H9 (cell line): Measurements from ENCODE around the gene TAF15. TPM values are rescaled to one million over a fixed set of nuclear protein-coding genes. Genes with fewer than 3 reads are reported as not detected.

Experiments used
- DNase-seq: peaks from one replicate; pipeline ENCODE4 v3.0.0-alpha.2; 2017
- H2AFZ ChIP-seq: one replicate; pipeline ENCODE4 v1.6.1; 2013; ENCODE audit warnings: mild to moderate bottlenecking, low read length, control low read depth, moderate library complexity
- H2AK5ac ChIP-seq: 2 replicates; pipeline ENCODE4 v1.6.1; 2013; ENCODE audit warnings: low read length, control low read depth, mixed read lengths; ENCODE audit not compliant: insufficient read length
- H2BK120ac ChIP-seq: one replicate; pipeline ENCODE4 v1.6.1; 2013; ENCODE audit warnings: low read depth, mild to moderate bottlenecking, low read length, control low read depth, inconsistent platforms; ENCODE audit not compliant: poor library complexity, severe bottlenecking
- H2BK12ac ChIP-seq: 2 replicates; pipeline ENCODE4 v1.6.1; 2013; ENCODE audit warnings: low read length, control low read depth, mixed read lengths, low read depth; ENCODE audit not compliant: insufficient read length
- H2BK15ac ChIP-seq: 2 replicates; pipeline ENCODE4 v1.6.1; 2013; ENCODE audit warnings: low read depth, low read length, control low read depth
- H2BK20ac ChIP-seq: one replicate; pipeline ENCODE4 v1.6.1; 2013; ENCODE audit warnings: low read depth, mild to moderate bottlenecking, low read length, control low read depth, inconsistent platforms; ENCODE audit not compliant: poor library complexity, severe bottlenecking
- H2BK5ac ChIP-seq: 2 replicates; pipeline ENCODE4 v1.6.1; 2013; ENCODE audit warnings: low read length, control low read depth, mixed read lengths; ENCODE audit not compliant: insufficient read length
- H3K14ac ChIP-seq: 2 replicates; pipeline ENCODE4 v1.6.1; 2013; ENCODE audit warnings: low read length, control low read depth; ENCODE audit not compliant: insufficient read depth
- H3K18ac ChIP-seq: 2 replicates; pipeline ENCODE4 v1.6.1; 2013; ENCODE audit warnings: low read depth, mild to moderate bottlenecking, mixed read lengths, low read length, control low read depth; ENCODE audit not compliant: insufficient read length
- H3K23ac ChIP-seq: 2 replicates; pipeline ENCODE4 v1.6.1; 2013; ENCODE audit warnings: low read length, control low read depth, mixed read lengths, low read depth; ENCODE audit not compliant: insufficient read length
- H3K23me2 ChIP-seq: 2 replicates; pipeline ENCODE4 v1.6.1; 2013; ENCODE audit warnings: low read depth, mild to moderate bottlenecking, mixed read lengths, low read length, control low read depth; ENCODE audit not compliant: insufficient read length, poor library complexity, severe bottlenecking
- H3K27ac ChIP-seq: 2 replicates; pipeline ENCODE4 v1.5.1; 2013; ENCODE audit warnings: low read length, control low read depth, mixed read lengths, low read depth; ENCODE audit not compliant: insufficient read length
- H3K27me3 ChIP-seq: 2 replicates; pipeline ENCODE4 v1.6.1; 2013; ENCODE audit warnings: low read length, control low read depth, inconsistent platforms; ENCODE audit not compliant: insufficient read depth
- H3K4ac ChIP-seq: 2 replicates; pipeline ENCODE4 v1.6.1; 2013; ENCODE audit warnings: low read depth, mild to moderate bottlenecking, control low read depth, inconsistent platforms, low read length, moderate library complexity
- H3K4me1 ChIP-seq: 2 replicates; pipeline ENCODE4 v1.6.1; 2013; ENCODE audit warnings: low read length, control low read depth, inconsistent platforms; ENCODE audit not compliant: insufficient read depth
- H3K4me2 ChIP-seq: 2 replicates; pipeline ENCODE4 v1.6.1; 2013; ENCODE audit warnings: low read length, control low read depth, mixed read lengths; ENCODE audit not compliant: insufficient read length, insufficient read depth
- H3K56ac ChIP-seq: 2 replicates; pipeline ENCODE4 v1.6.1; 2013; ENCODE audit warnings: low read depth, mild to moderate bottlenecking, mixed read lengths, low read length, control low read depth; ENCODE audit not compliant: insufficient read length
- H3K79me1 ChIP-seq: 2 replicates; pipeline ENCODE4 v1.6.1; 2013; ENCODE audit warnings: low read depth, mild to moderate bottlenecking, moderate library complexity, low read length, control low read depth, inconsistent platforms; ENCODE audit not compliant: insufficient read depth, poor library complexity, severe bottlenecking
- H3K79me2 ChIP-seq: 2 replicates; pipeline ENCODE4 v1.6.1; 2013; ENCODE audit warnings: low read length, control low read depth, inconsistent platforms; ENCODE audit not compliant: insufficient read depth
- H3K9ac ChIP-seq: 2 replicates; pipeline ENCODE4 v1.6.1; 2013; ENCODE audit warnings: low read length, control low read depth, mixed read lengths; ENCODE audit not compliant: insufficient read length; ENCODE audit errors: extremely low read depth
- H3K9me3 ChIP-seq: one replicate; pipeline ENCODE4 v1.6.1; 2013; ENCODE audit warnings: low read depth, low read length, inconsistent platforms; ENCODE audit not compliant: control insufficient read depth
- H3T11ph ChIP-seq: one replicate; pipeline ENCODE4 v1.6.1; 2013; ENCODE audit warnings: mild to moderate bottlenecking, low read length, control low read depth, inconsistent platforms
- H4K20me1 ChIP-seq: one replicate; pipeline ENCODE4 v1.6.1; 2013; ENCODE audit not compliant: control insufficient read depth, insufficient read length, insufficient read depth
- H4K5ac ChIP-seq: 2 replicates; pipeline ENCODE4 v1.6.1; 2013; ENCODE audit warnings: low read depth, mild to moderate bottlenecking, mixed read lengths, low read length, control low read depth; ENCODE audit not compliant: insufficient read length
- H4K8ac ChIP-seq: replicated peaks from 2 replicates; pipeline ENCODE4 v1.6.1; 2013; ENCODE audit warnings: low read length, control low read depth, mixed read lengths, low read depth; ENCODE audit not compliant: insufficient read length
- H4K91ac ChIP-seq: 2 replicates; pipeline ENCODE4 v1.6.1; 2013; ENCODE audit warnings: low read depth, mild to moderate bottlenecking, moderate library complexity, mixed read lengths, low read length, control low read depth; ENCODE audit not compliant: insufficient read length
- H3K27ac Mint-ChIP-seq, 3 experiments: 2 replicates in 2 of 3; 3 replicates in 1 of 3; pipeline ENCODE4 v1.8.0; 2020 to 2021; ENCODE audit warnings: mixed read lengths in 3 of 3, mild to moderate bottlenecking in 1 of 3, moderate library complexity in 1 of 3
- H3K27me3 Mint-ChIP-seq: 2 replicates; pipeline ENCODE4 v1.8.0; 2021; ENCODE audit warnings: low read depth, mild to moderate bottlenecking, moderate library complexity, mixed read lengths
- H3K36me3 Mint-ChIP-seq, 3 experiments: 2 replicates in 2 of 3; 3 replicates in 1 of 3; pipeline ENCODE4 v1.8.0; 2020 to 2021; ENCODE audit warnings: low read depth in 3 of 3, mixed read lengths in 3 of 3; ENCODE audit not compliant: insufficient read depth in 1 of 3
- H3K4me1 Mint-ChIP-seq, 2 experiments: 2 replicates each; pipeline ENCODE4 v1.8.0; 2020; ENCODE audit warnings: mixed read lengths in 2 of 2
- H3K4me3 Mint-ChIP-seq, 2 experiments: 2 replicates in 1 of 2; 3 replicates in 1 of 2; pipeline ENCODE4 v1.8.0; 2020 to 2021; ENCODE audit warnings: mild to moderate bottlenecking in 2 of 2, mixed read lengths in 2 of 2, moderate library complexity in 1 of 2
- H3K9me3 Mint-ChIP-seq, 2 experiments: 2 replicates in 1 of 2; 3 replicates in 1 of 2; pipeline ENCODE4 v1.8.0; 2020; ENCODE audit warnings: mild to moderate bottlenecking in 2 of 2, mixed read lengths in 2 of 2, moderate library complexity in 1 of 2
- CTCF ChIP-seq: fragments of 200-600 bp; sonication (generic); conservative IDR thresholded peaks from 3 replicates; pipeline ENCODE4 v1.8.0; 2021; ENCODE audit warnings: antibody characterized with exemption, mild to moderate bottlenecking
- WGBS: extraction: QIAGEN DNeasy Blood & Tissue Kit; methylation state at CpG from one replicate; pipeline ENCODE4 v1.1.7; 2013; ENCODE audit warnings: missing lambda C conversion rate, low lambda C conversion rate, mixed read lengths; ENCODE audit not compliant: insufficient read length; ENCODE audit errors: extremely low coverage; 5-methylcytosine and 5-hydroxymethylcytosine counted together
- total RNA-seq: library from RNA; stranded (reverse); gene quantifications from 2 replicates; pipeline ENCODE4 v1.2.1, GENCODE V29; 2021

Gene TAF15
- total RNA-seq, 1 experiment from 2014 or later = 304 TPM

DNA sequence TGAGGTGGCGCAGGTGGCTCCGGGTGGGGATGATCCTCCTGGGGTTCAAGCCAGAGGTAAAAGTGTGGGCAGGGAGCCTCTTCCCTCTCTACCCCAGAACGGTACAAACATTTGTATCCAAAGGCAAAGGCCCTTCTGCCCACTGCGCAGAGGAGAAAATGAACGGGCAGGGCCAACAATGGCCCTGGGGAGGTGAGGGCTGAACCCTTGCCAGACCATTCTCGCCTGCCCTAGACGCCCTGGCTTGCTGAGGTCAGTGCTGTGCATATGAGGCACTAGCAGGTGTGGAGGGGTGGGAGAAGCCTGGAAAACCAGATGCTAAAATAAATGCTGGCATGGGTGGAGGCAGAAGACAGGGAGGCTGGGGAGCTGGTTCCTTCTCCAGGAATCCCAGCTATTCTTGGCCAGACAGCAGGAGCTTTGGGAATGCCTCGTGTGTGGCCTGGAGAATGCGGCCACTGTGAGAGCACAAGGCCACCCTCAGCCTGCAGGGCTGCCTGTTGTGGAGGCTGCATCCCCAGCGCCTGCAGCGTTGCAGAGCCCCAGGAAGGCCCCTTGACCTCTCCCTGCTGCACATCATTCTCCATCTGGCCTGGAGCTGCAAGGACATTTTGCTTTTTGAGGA, 44.1 kb upstream of the TAF15 start:
- Mint-ChIP-seq H3K27ac (no peak overlapping the region), H3K4me1 (peaks cover 14 to 17% of the 10 kb centered on the region in 2 experiments), H3K9me3 (no peaks in the 10 kb centered on the region; a peak in 3 of 5 replicates), H3K36me3 (no peaks in the 10 kb centered on the region; a peak in 2 of 7 replicates), H3K27me3 (peaks cover 26% of the 10 kb centered on the region), H3K4me3 (peak overlapping the region; percentile 76 to 87; a peak in 4 of 5 replicates)
- WGBS = no CpG with 5 or more reads among the region's 11 CpGs
- no peak overlapping the region for H3K18ac ChIP-seq
- no peaks in the 10 kb centered on the region for H3K9me3 ChIP-seq
- no peak overlapping the region for H4K91ac ChIP-seq
- peak overlapping the region; percentile 39 for H3K4me2 ChIP-seq
- H2BK15ac ChIP-seq = no peak overlapping the region
- H3K79me2 ChIP-seq = no peaks in the 10 kb centered on the region
- no peak overlapping the region for H3T11ph ChIP-seq
- no peak overlapping the region for H2BK20ac ChIP-seq
- no peak overlapping the region for H4K5ac ChIP-seq
- no peaks in the 10 kb centered on the region for H3K79me1 ChIP-seq
- peaks cover 2% of the 10 kb centered on the region; the same call in 1 of the 2 replicates for H3K27me3 ChIP-seq
- H3K9ac ChIP-seq = no peak overlapping the region
- no peak overlapping the region for H2AFZ ChIP-seq
- H2BK120ac ChIP-seq = no peak overlapping the region
- H3K23ac ChIP-seq = no peak overlapping the region
- no peak overlapping the region for H3K4ac ChIP-seq
- H3K4me1 ChIP-seq = no peaks in the 10 kb centered on the region; the same call in 1 of the 2 replicates
- no peak overlapping the region for H3K27ac ChIP-seq
- no peak overlapping the region for H4K8ac ChIP-seq
- H3K14ac ChIP-seq = no peak overlapping the region
- H2AK5ac ChIP-seq = no peak overlapping the region
- H2BK5ac ChIP-seq = no peak overlapping the region
- H3K56ac ChIP-seq = no peak overlapping the region
- peaks cover 5% of the 10 kb centered on the region for H3K23me2 ChIP-seq
- H4K20me1 ChIP-seq = no peaks in the 10 kb centered on the region
- no peak overlapping the region for H2BK12ac ChIP-seq
- no peak for DNase-seq
- TF ChIP-seq CTCF = no peak
